ENCODE data around the gene JAK2.
"Not testable (repeated sequence)": the region's sequence is repeated elsewhere in the genome, so short reads cannot be mapped to it uniquely, and the experiment has no call there.

JAK2 gene

GRCh38 chr9:5044160-5044559 is 59.1 kb downstream of the JAK2 start:
- no peak for DNase-seq

- DNase-seq, result no peak
Observed at GRCh38 chr9:5052838-5053237, 67.8 kb downstream of the JAK2 start.

- no peak for DNase-seq
Observed at GRCh38 chr9:5062631-5063030, 77.6 kb downstream of the JAK2 start.

- DNase-seq, result no peak
Observed at GRCh38 chr9:5072871-5073270, 87.8 kb downstream of the JAK2 start.

DNA sequence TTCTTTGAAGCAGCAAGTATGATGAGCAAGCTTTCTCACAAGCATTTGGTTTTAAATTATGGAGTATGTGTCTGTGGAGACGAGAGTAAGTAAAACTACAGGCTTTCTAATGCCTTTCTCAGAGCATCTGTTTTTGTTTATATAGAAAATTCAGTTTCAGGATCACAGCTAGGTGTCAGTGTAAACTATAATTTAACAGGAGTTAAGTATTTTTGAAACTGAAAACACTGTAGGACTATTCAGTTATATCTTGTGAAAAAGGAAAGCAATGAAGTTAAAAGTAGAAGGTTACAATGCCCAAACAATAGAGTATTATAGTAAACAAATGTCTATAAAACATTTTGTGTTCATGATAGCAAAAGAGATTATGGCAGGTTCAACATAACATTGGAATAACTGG is 88.6 kb downstream of the JAK2 start:
- DNase-seq, result no peak

DNA sequence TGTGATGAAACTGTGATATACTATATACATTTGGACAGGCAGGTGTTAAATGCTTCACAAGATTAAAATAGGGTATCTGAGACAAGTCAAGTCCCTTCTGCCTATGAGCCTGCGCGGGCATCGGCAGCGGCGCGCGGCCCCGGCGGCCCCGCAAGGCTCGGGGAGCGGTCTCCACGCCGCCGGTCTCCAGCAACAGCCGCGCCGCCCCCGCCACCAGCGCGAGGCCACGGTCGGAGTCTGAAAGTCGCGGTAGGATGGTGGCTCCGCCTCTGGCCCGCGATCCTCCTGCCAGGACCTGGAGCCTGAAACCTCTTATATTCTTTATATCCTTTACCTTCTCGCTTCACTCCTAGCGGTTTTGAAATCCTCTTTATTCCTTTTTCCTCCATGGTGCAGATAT is 100.9 kb downstream of the JAK2 start:
- no peak for DNase-seq

DNA sequence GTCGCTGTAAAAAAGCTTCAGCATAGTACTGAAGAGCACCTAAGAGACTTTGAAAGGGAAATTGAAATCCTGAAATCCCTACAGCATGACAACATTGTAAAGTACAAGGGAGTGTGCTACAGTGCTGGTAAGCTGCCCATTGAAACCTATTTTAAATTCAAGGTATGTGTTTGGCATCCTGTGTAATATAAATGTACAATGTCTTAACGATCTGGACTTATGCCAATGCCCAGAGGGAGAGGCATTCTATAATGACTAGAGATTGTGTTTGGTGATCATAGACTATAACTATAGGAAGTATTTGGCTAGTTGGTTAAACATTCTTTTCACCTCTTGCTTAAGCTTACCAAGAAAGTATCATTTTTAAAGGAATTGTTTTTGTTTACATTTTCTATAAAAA is 104.7 kb downstream of the JAK2 start:
- DNase-seq, result no peak

GRCh38 chr9:5095795-5096194 is 110.7 kb downstream of the JAK2 start:
- no peak for DNase-seq

- DNase-seq, result no peak
Observed at GRCh38 chr9:5099466-5099865, 114.4 kb downstream of the JAK2 start.

DNA sequence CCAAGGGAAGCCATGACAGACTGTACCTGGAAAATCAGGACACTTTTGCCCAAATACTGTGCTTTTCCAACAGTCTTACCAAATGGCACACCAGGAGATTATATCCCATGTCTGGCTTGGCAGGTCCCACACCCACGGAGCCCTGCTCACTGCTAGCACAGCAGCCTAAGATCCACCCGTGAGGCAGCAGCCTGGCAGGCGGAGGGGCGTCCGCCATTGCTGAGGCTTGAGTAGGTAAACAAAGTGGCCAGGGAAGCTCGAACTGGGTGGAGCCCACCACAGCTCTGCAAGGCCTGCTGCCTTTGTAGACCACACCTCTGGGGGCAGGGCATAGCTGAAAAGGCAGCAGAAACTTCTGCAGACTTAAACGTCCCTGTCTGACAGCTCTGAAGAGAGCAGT is 116.1 kb downstream of the JAK2 start:
- DNase-seq, result not testable (repeated sequence)

DNA sequence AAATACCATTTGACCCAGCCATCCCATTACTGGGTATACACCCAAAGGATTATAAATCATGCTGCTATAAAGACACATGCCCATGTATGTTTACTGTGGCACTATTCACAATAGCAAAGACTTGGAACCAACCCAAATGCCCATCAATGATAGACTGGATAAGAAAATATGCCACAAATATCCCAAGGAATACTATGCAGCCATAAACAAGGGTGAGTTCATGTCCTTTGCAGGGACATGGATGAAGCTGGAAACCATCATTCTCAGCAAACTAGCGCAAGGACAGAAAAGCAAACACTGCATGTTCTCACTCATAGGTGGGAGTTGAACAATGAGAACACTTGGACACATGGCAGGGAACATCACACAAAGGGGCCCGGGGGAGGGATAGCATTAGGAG is 121.4 kb downstream of the JAK2 start:
- not testable (repeated sequence) for DNase-seq

DNA sequence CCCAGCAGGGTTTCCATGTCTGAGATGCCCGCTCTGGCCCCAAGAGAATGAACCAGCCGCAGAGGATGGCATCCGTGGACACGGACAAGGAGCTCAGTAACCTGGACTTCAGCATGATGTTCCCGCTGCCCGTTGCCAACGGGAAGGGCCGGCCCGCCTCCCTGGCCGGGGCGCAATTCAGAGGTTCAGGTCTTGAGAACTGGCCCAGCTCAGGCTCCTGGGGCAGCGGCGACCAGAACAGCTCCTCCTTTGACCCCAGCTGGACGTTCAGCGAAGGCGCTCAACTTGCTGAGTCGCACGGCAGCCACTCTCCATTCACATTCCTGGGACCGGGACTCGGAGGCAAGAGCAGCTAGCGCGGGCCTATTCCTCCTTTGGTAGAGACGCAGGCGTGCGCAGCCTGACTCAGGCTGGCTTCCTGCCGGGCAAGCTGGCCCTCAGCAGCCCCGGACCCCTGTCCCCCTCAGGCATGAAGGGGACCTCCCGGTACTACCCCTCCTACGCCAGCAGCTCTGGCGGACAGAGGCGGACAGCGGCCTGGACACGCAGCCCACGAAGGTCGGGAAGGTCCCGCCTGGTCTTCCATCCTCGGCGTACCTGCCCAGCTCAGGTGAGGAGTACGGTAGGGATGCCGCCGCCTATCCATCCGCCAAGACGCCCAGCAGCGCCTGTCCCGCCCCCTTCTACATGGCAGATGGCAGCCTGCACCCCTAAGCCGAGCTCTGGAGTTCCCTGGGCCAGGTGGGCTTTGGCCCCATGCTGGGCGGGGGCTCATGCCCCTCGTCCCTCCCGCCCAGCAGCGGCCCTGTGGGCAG is 126.0 kb downstream of the JAK2 start:
- DNase-seq, result no peak

GRCh38 chr9:5111696-5112095 is 126.6 kb downstream of the JAK2 start:
- DNase-seq, result no peak

GRCh38 chr9:5112109-5112592 is 127.1 kb downstream of the JAK2 start:
- DNase-seq, result no peak

DNA sequence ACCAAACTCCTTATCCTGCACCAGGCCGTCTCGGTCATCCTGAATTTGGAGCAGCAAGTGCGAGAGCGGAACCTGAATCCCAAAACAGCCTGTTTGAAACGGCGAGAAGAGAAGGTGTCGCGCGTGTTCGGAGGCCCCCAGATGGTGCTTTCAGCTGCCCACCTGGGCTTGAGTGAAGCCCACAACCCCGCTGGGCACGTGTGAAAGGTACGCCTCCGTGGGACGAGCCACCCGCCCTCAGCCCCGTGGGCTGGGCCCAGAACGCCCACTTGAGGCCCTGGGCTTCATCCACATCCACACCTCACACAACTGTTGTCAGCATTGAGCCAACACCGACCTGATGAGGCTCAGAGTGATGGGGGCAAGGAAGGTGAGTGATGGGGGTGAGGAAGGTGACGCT is 127.6 kb downstream of the JAK2 start:
- DNase-seq, result no peak

GRCh38 chr9:5113523-5113922 is 128.5 kb downstream of the JAK2 start:
- no peak for DNase-seq

GRCh38 chr9:5113994-5114748 is 129.1 kb downstream of the JAK2 start:
- no peak for DNase-seq

GRCh38 chr9:5122116-5122515 is 137.0 kb downstream of the JAK2 start:
- no peak for DNase-seq

DNA sequence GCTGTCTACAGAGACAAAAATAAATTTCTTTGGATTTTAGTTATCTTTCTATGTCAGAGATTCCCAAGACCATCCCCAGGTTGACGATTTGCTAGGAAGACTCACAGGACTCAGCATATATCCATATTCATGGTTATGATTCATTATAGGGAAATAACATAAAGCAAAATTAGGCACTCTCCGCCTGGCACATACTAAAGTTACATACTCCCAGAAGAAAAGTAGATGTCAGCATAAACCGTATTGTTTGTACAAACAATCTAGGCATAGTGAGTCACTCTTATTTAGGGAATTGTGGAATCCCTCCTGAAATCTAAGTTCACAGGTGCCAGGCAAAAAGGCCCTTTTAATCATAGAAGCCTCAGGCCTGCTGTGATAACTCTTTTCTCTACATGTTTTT is 137.4 kb downstream of the JAK2 start:
- no peak for DNase-seq

GRCh38 chr9:5140151-5140550 is 155.1 kb downstream of the JAK2 start:
- no peak for DNase-seq

- no peak for DNase-seq
Observed at GRCh38 chr9:5144217-5144616, 159.1 kb downstream of the JAK2 start.

- DNase-seq, result no peak
Observed at GRCh38 chr9:5146241-5146640, 161.2 kb downstream of the JAK2 start.

All from NCI-H2029 (cell line).